Measurements from ENCODE around the gene AQP6. TPM values are rescaled to one million over a fixed set of nuclear protein-coding genes. Genes with fewer than 3 reads are reported as not detected.

AQP6 gene
- total RNA-seq, 1 donor from 2014 or later = not detected

DNA sequence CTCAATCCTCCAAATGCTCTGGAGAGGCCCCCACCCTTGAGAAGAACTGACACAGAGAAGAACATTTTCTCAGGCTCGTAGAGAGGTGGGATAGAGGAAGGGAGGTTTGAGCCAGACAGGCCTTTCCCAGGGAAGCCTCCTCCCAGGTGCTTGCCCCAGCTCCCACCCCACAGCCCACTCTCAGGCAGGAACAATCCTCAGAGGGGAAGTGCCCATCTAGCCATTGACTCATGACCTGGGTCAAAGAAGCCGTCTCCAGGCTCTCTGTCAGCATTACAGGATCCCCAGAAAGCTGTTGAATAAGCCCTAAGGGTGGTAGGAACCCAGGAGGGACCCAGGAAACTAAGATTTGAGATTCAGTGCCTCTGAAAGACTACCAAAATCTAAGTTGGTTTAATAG, 3.8 kb downstream of the AQP6 start:
- intact Hi-C loops (cut with micrococcal nuclease) = no loop called here
- CTCF ChIA-PET = no interaction called here
- Mint-ChIP-seq H3K4me3 (no peak overlapping the region), H3K36me3 (ENCODE audit: low read depth) (no peaks in the 10 kb centered on the region), H3K9me3 (no peaks in the 10 kb centered on the region), H3K4me1 (no peaks in the 10 kb centered on the region), H3K27me3 (no peaks in the 10 kb centered on the region), H3K27ac (no peak overlapping the region)
- no peak for TF ChIP-seq CTCF (IDR thresholded peaks at IDR 0.05)
- DNase-seq (no peak), ATAC-seq (ENCODE audit: low read depth) (no peak)
- POLR2A ChIA-PET = no interaction called here

- Mint-ChIP-seq H3K36me3 (ENCODE audit: low read depth) (no peaks in the 10 kb centered on the region), H3K4me1 (no peaks in the 10 kb centered on the region), H3K4me3 (no peak overlapping the region), H3K27ac (no peak overlapping the region), H3K27me3 (no peaks in the 10 kb centered on the region), H3K9me3 (no peaks in the 10 kb centered on the region)
- no peak for ATAC-seq (ENCODE audit: low read depth)
- CTCF ChIA-PET = interaction anchor here (1.1 to 1.5 kb wide), 2 partner anchors 11 to 61 kb away, joined by 3 to 4 read pairs; no protein-coding TSS in a partner anchor
- POLR2A ChIA-PET = no interaction called here
- no peak for TF ChIP-seq CTCF (IDR thresholded peaks at IDR 0.05)
- no peak for DNase-seq
- intact Hi-C loops (cut with micrococcal nuclease) = no loop called here
These were observed 5.4 kb downstream of the AQP6 start for GRCh38 chr12:49978125-49978524.

DNA sequence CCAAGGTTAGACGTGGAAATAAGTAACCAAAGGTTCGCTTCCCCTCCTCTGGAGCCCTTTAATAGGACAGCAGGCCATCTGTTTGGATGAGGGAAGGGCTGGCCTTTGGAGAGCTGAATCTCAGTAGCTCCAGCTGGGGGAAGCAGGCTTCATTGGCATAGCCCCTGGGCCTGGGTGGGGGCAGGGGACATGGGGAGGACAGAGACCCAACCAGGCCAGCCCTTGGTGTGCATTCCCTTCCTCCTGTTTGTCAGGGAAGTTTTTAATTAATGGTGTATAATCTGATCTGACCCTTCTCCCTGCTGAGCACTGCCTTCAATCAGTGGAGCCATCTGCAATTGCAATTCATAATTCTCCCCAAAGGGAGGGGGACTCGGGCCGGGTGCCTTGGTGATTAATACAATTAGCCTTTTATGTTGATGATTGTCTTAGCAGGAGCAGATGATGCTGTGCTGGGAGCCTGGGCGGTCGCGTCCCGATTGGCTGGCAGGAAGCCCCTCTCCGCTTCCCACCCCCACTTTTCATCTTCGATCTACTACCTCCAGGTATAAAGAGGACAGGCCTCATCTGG, 6.4 kb downstream of the AQP6 start:
- POLR2A ChIA-PET = interaction anchor here (0.6 kb wide), 1 partner anchor 714 kb away, joined by 4 read pairs; no protein-coding TSS in a partner anchor
- no peaks in the 10 kb centered on the region for H3K9me3 Mint-ChIP-seq
- intact Hi-C loops (cut with micrococcal nuclease) = no loop called here
- DNase-seq (no peak), ATAC-seq (ENCODE audit: low read depth) (no peak)
- CTCF ChIA-PET = interaction anchor here (1.1 to 1.5 kb wide), 2 partner anchors 12 to 60 kb away, joined by 3 to 4 read pairs; no protein-coding TSS in a partner anchor
- H3K4me3 Mint-ChIP-seq = no peak overlapping the region
- TF ChIP-seq CTCF (IDR thresholded peaks at IDR 0.05) = no peak
- H3K4me1 Mint-ChIP-seq = no peaks in the 10 kb centered on the region
- H3K36me3 Mint-ChIP-seq (ENCODE audit: low read depth) = no peaks in the 10 kb centered on the region
- H3K27me3 Mint-ChIP-seq = no peaks in the 10 kb centered on the region
- H3K27ac Mint-ChIP-seq = no peak overlapping the region

DNA sequence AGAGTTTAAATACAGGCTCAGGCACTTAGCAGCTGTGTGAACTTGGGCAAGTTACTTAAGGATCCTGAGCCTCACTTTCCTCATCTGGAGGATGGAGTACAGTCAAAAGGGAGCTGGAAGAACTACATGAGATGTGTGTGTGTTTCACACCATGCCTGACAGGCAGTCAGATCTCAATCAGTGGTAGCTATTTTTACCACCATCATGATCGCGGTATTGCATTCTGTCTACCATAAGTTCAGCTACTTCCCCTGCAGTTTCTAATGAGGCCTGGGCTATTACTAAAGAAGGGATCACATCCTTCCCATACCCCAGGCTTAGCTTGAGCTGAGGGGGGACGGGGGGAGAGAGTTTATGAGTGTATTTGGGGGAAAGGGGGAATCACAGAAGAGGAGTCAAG, 7.0 kb downstream of the AQP6 start:
- Mint-ChIP-seq H3K27me3 (no peaks in the 10 kb centered on the region), H3K4me1 (no peaks in the 10 kb centered on the region), H3K27ac (no peak overlapping the region), H3K9me3 (no peaks in the 10 kb centered on the region), H3K36me3 (ENCODE audit: low read depth) (no peaks in the 10 kb centered on the region), H3K4me3 (no peak overlapping the region)
- ChIA-PET CTCF (interaction anchor here (1.9 kb wide), 1 partner anchor 34 kb away, joined by 6 read pairs; no protein-coding TSS in a partner anchor), POLR2A (interaction anchor here (0.6 kb wide), 1 partner anchor 714 kb away, joined by 4 read pairs; no protein-coding TSS in a partner anchor)
- TF ChIP-seq CTCF (IDR thresholded peaks at IDR 0.05) = no peak
- DNase-seq (no peak), ATAC-seq (ENCODE audit: low read depth) (no peak)
- intact Hi-C loops (cut with micrococcal nuclease) = no loop called here

DNA sequence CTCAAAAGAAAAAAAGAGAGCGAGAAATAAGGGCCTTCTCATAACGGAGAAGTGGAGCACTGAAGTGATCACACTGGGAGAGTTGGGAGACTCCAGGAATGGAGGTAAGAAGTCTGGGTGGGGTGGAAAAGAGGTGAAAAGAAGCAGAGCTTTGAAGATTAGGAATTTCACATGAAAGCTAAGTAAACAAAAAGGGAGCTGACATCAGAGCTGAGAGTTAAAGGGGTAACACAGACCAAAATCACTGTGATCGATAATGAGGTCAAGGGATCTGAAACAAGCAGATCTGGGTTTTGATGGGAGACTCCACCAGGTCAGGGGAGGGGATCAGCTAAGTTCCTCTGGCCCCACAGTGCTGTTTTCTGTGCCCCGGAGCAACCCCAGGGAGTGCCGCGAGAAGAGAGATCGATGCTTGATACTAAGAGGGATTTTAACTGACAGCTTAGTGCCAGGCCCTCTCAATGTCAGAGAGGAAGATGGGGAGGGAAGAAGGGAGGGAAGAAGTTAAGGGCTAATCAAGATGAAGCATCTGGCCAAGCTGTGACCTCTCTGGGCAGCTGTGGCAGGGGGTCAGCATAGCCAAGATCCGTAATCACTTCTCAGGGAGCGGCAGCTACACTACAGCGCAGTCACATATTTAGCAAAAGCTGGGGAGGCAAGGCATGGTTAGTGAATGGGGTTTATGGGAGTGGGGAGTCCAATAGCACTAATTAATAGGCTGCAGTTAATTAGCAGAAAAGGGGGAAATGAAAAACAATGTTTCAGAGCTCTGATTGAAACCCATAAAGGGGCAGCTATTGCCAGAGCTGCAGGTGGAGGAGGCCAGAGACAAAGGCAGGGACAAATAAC, 8.0 kb downstream of the AQP6 start:
- Mint-ChIP-seq H3K4me1 (no peaks in the 10 kb centered on the region), H3K4me3 (no peak overlapping the region), H3K9me3 (no peaks in the 10 kb centered on the region), H3K27me3 (no peaks in the 10 kb centered on the region), H3K36me3 (ENCODE audit: low read depth) (no peaks in the 10 kb centered on the region), H3K27ac (no peak overlapping the region)
- ChIA-PET POLR2A (no interaction called here), CTCF (interaction anchor here (1.3 to 3.6 kb wide), 3 partner anchors 14 to 75 kb away, joined by 4 to 12 read pairs (median 6); no protein-coding TSS in a partner anchor)
- ATAC-seq (ENCODE audit: low read depth) (no peak), DNase-seq (no peak)
- no peak for TF ChIP-seq CTCF (IDR thresholded peaks at IDR 0.05)
- intact Hi-C loops (cut with micrococcal nuclease) = no loop called here

Data from activated B cell treated with CpG ODN at 0.5 μM for 24 hours (primary cell).